HEK293 (cell line): Measurements from ENCODE around the gene FIGNL1.

Source experiments
- ZBTB10 ChIP-seq: fragments of 450-650 bp; formaldehyde crosslinking; IDR thresholded peaks from 2 replicates; pipeline ENCODE4 v1.5.1; 2016; ENCODE audit warnings: missing biosample characterization, missing genetic modification characterization
- ZBTB7A ChIP-seq: fragments of 450-650 bp; formaldehyde crosslinking; IDR thresholded peaks from 2 replicates; pipeline ENCODE4 v1.5.1; 2016; ENCODE audit warnings: low read depth, missing biosample characterization, missing genetic modification characterization
- ZNF133 ChIP-seq: fragments of 450-650 bp; formaldehyde crosslinking; IDR thresholded peaks from 2 replicates; pipeline ENCODE4 v1.5.1; 2016; ENCODE audit warnings: missing biosample characterization, missing genetic modification characterization
- ZNF302 ChIP-seq: fragments of 450-650 bp; formaldehyde crosslinking; IDR thresholded peaks from 2 replicates; pipeline ENCODE4 v1.5.1; 2016; ENCODE audit warnings: missing biosample characterization, missing genetic modification characterization, low read depth
- ZNF366 ChIP-seq: fragments of 450-650 bp; formaldehyde crosslinking; conservative IDR thresholded peaks from 2 replicates; pipeline ENCODE4 v1.5.1; 2016; ENCODE audit warnings: missing biosample characterization, missing genetic modification characterization
- ZNF37A ChIP-seq: fragments of 450-650 bp; IDR thresholded peaks from 2 replicates; pipeline ENCODE4 v1.5.1; 2018; ENCODE audit warnings: missing biosample characterization, missing genetic modification characterization
- ZNF660 ChIP-seq: fragments of 450-650 bp; IDR thresholded peaks from 2 replicates; pipeline ENCODE4 v1.5.1; 2018; ENCODE audit warnings: missing biosample characterization, mild to moderate bottlenecking, missing genetic modification characterization
- TF ChIP-seq, protein P1 (sequence below): fragments of 450-650 bp; formaldehyde crosslinking; IDR thresholded peaks from 2 replicates; pipeline ENCODE4 v1.5.1; 2016; ENCODE audit warnings: missing biosample characterization, missing genetic modification characterization, borderline replicate concordance

DNA sequence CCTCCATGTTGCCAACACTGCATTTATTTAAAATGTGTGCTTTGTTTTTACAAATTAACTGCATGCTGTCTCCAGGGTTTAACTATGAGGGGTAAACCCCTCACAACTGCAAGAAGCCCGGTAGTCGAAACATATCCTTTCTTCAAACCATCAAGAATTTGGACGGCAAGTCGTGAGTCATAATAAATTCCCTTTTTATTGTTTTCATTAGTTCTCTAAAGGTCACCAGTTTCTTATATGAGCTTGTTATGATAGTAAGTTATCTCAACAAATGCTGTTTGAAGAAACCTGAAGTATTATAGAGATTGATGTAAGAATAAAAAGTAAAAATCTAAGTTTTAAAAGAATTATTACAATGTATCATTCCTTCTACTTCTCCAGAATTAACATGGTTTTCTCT, 12.2 kb upstream of the FIGNL1 start:
- no peak for TF ChIP-seq ZNF133
- TF ChIP-seq ZNF302 (tag by site-specific recombination), result no peak
- TF ChIP-seq, protein P1, sequence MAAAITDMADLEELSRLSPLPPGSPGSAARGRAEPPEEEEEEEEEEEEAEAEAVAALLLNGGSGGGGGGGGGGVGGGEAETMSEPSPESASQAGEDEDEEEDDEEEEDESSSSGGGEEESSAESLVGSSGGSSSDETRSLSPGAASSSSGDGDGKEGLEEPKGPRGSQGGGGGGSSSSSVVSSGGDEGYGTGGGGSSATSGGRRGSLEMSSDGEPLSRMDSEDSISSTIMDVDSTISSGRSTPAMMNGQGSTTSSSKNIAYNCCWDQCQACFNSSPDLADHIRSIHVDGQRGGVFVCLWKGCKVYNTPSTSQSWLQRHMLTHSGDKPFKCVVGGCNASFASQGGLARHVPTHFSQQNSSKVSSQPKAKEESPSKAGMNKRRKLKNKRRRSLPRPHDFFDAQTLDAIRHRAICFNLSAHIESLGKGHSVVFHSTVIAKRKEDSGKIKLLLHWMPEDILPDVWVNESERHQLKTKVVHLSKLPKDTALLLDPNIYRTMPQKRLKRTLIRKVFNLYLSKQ (tag by site-specific recombination), result no peak
- TF ChIP-seq ZBTB7A (tag by site-specific recombination), result no peak
- TF ChIP-seq ZNF37A, result no peak
- TF ChIP-seq ZNF660, result no peak
- TF ChIP-seq ZBTB10, result no peak
- no peak for TF ChIP-seq ZNF366 (tag by site-specific recombination)
